Esophagus (tissue), 2 donors: ENCODE results near the gene SPATA12. TPM values are rescaled to one million over a fixed set of nuclear protein-coding genes. Genes with fewer than 3 reads are reported as not detected.
"Not testable (repeated sequence)": the region's sequence is repeated elsewhere in the genome, so short reads cannot be mapped to it uniquely, and the experiment has no call there.

Source experiments
- H3K27ac ChIP-seq, 2 donors: one replicate each; pipeline ENCODE4 v1.5.1; 2013; ENCODE audit warnings: low read depth in 2 of 2, mild to moderate bottlenecking in 2 of 2, inconsistent platforms in 1 of 2, low read length in 1 of 2, moderate library complexity in 1 of 2
- H3K27me3 ChIP-seq, 2 donors: one replicate each; pipeline ENCODE4 v1.6.1; 2013; ENCODE audit warnings: low read length in 2 of 2, control low read depth in 1 of 2, mild to moderate bottlenecking in 1 of 2; ENCODE audit not compliant: insufficient read depth in 2 of 2, control insufficient read depth in 1 of 2
- H3K36me3 ChIP-seq, 2 donors: one replicate each; pipeline ENCODE4 v1.6.1; 2013; ENCODE audit warnings: low read length in 1 of 2; ENCODE audit not compliant: control insufficient read depth in 2 of 2, insufficient read depth in 2 of 2
- H3K4me1 ChIP-seq, 2 donors: one replicate each; pipeline ENCODE4 v1.6.1; 2013; ENCODE audit warnings: low read length in 1 of 2; ENCODE audit not compliant: control insufficient read depth in 2 of 2, insufficient read depth in 2 of 2
- H3K4me3 ChIP-seq, 2 donors: one replicate each; pipeline ENCODE4 v1.5.1; 2013; ENCODE audit warnings: low read length in 2 of 2, mild to moderate bottlenecking in 2 of 2, low read depth in 1 of 2, moderate library complexity in 1 of 2
- H3K9me3 ChIP-seq, 2 donors: one replicate each; pipeline ENCODE4 v1.6.1; 2013; ENCODE audit warnings: mild to moderate bottlenecking in 2 of 2, low read depth in 1 of 2, low read length in 1 of 2, moderate library complexity in 1 of 2; ENCODE audit not compliant: control insufficient read depth in 2 of 2, insufficient read depth in 1 of 2
- WGBS, 2 donors: extraction: QIAGEN DNeasy Blood & Tissue Kit; methylation state at CpG; one replicate each; pipeline ENCODE4 v1.1.7; 2013; 5-methylcytosine and 5-hydroxymethylcytosine counted together
- polyA plus RNA-seq, 2 donors: library from polyadenylated mRNA; stranded (reverse); fragments of 200-250 nt; gene quantifications; one replicate each; pipeline ENCODE4 v1.2.3, GENCODE V29; 2013
- donor health status: healthy with polysubstance abuse.
- donor health status: Bipolar disorder and iron deficiency.

SPATA12 gene
- polyA plus RNA-seq, 2 donors, result 0.02 to 0.05 TPM

- WGBS, 2 donors, result 1 to 2% methylated on average over 15 of the region's 15 CpGs
- H3K36me3 ChIP-seq, result no peaks in the 10 kb centered on the region
- H3K27ac ChIP-seq, result peak overlapping the region; percentile 73 to 75
- H3K4me1 ChIP-seq, result peaks cover 0 to 6% of the 10 kb centered on the region in 2 donors
- no peaks in the 10 kb centered on the region for H3K27me3 ChIP-seq
- H3K4me3 ChIP-seq, result peak overlapping the region; percentile 65 to 78
- no peaks in the 10 kb centered on the region for H3K9me3 ChIP-seq
Observed at GRCh38 chr3:57078344-57078634, 17.8 kb downstream of the SPATA12 start.

GRCh38 chr3:57078635-57079473, 18.4 kb downstream of the SPATA12 start:
- Histone ChIP-seq H3K27ac (peak overlapping the region; percentile 73 to 75), H3K27me3 (no peaks in the 10 kb centered on the region)
- WGBS, 2 donors, result 1% methylated on average over 81 to 91 of the region's 91 CpGs

GRCh38 chr3:57079474-57079831, 19.0 kb downstream of the SPATA12 start:
- 7 to 10% methylated on average over 25 of the region's 25 CpGs for WGBS, 2 donors
- Histone ChIP-seq H3K4me1 (peaks cover 0 to 6% of the 10 kb centered on the region in 2 donors), H3K9me3 (no peaks in the 10 kb centered on the region), H3K27me3 (no peaks in the 10 kb centered on the region), H3K4me3 (peak overlapping the region; percentile 65 to 78), H3K36me3 (no peaks in the 10 kb centered on the region), H3K27ac (peak overlapping the region; percentile 19 to 35)

More at GRCh38 chr3:57078635-57079473, 18.4 kb downstream of the SPATA12 start:
- peak overlapping the region; percentile 65 to 78 for H3K4me3 ChIP-seq
- no peaks in the 10 kb centered on the region for H3K9me3 ChIP-seq
- H3K4me1 ChIP-seq, result peaks cover 0 to 6% of the 10 kb centered on the region in 2 donors
- no peaks in the 10 kb centered on the region for H3K36me3 ChIP-seq

GRCh38 chr3:57080171-57080570, 19.7 kb downstream of the SPATA12 start:
- Histone ChIP-seq H3K27me3 (no peaks in the 10 kb centered on the region), H3K9me3 (no peaks in the 10 kb centered on the region), H3K36me3 (no peaks in the 10 kb centered on the region), H3K27ac (no peak overlapping the region), H3K4me3 (no peak overlapping the region), H3K4me1 (peaks cover 0 to 5% of the 10 kb centered on the region in 2 donors)
- 95 to 98% methylated on average over 4 of the region's 4 CpGs for WGBS, 2 donors

- H3K27me3 ChIP-seq, result no peaks in the 10 kb centered on the region
- H3K9me3 ChIP-seq, result no peaks in the 10 kb centered on the region
- peaks cover 0 to 5% of the 10 kb centered on the region in 2 donors for H3K4me1 ChIP-seq
- WGBS, 2 donors, result 77 to 84% methylated on average over 3 of the region's 3 CpGs
- no peak overlapping the region for H3K27ac ChIP-seq
- no peaks in the 10 kb centered on the region for H3K36me3 ChIP-seq
- no peak overlapping the region for H3K4me3 ChIP-seq
Observed at GRCh38 chr3:57081173-57081572, 20.7 kb downstream of the SPATA12 start.

- no peaks in the 10 kb centered on the region for H3K36me3 ChIP-seq
- H3K9me3 ChIP-seq, result no peaks in the 10 kb centered on the region
- 93 to 94% methylated on average over 6 of the region's 6 CpGs for WGBS, 2 donors
- H3K27ac ChIP-seq, result no peak overlapping the region
- no peak overlapping the region for H3K4me3 ChIP-seq
- H3K27me3 ChIP-seq, result no peaks in the 10 kb centered on the region
- H3K4me1 ChIP-seq, result peaks cover 0 to 5% of the 10 kb centered on the region in 2 donors
Observed at GRCh38 chr3:57082481-57082880, 22.0 kb downstream of the SPATA12 start.

- not testable (repeated sequence) for H3K27me3 ChIP-seq, H3K4me1 ChIP-seq, H3K4me3 ChIP-seq, H3K9me3 ChIP-seq, H3K36me3 ChIP-seq
- peak overlapping the region; percentile 79 to 88 for H3K27ac ChIP-seq
- 72 to 73% methylated on average over 16 of the region's 16 CpGs for whole genome bisulfite sequencing, 2 donors
Observed at GRCh38 chr3:57083266-57083995, 23.0 kb downstream of the SPATA12 start.

GRCh38 chr3:57085211-57085610, 24.7 kb downstream of the SPATA12 start:
- Histone ChIP-seq H3K4me3 (no peak overlapping the region), H3K9me3 (no peaks in the 10 kb centered on the region), H3K36me3 (no peaks in the 10 kb centered on the region), H3K27ac (no peak overlapping the region), H3K27me3 (no peaks in the 10 kb centered on the region), H3K4me1 (peaks cover 0 to 3% of the 10 kb centered on the region in 2 donors)
- WGBS, 2 donors, result 68 to 84% methylated on average over 4 of the region's 4 CpGs

- Histone ChIP-seq H3K27ac (no peak overlapping the region), H3K4me1 (peaks cover 0 to 3% of the 10 kb centered on the region in 2 donors), H3K36me3 (no peaks in the 10 kb centered on the region)
Observed at GRCh38 chr3:57086201-57086600, 25.7 kb downstream of the SPATA12 start.

More at GRCh38 chr3:57086201-57086600, 25.7 kb downstream of the SPATA12 start:
- H3K9me3 ChIP-seq, result no peaks in the 10 kb centered on the region
- H3K4me3 ChIP-seq, result no peak overlapping the region
- H3K27me3 ChIP-seq, result no peaks in the 10 kb centered on the region
